K562 (cell line): ENCODE measurements around the gene IGIP.

Experiments
- CREB3L1 ChIP-seq: fragments of 450-650 bp; IDR thresholded peaks from 2 replicates; pipeline ENCODE4 v1.6.1; 2014; ENCODE audit warnings: low read depth, mild to moderate bottlenecking, moderate library complexity, borderline replicate concordance
- NFYB ChIP-seq: IDR thresholded peaks from 2 replicates; pipeline ENCODE4 v1.6.1; 2011; ENCODE audit warnings: mild to moderate bottlenecking, moderate library complexity; ENCODE audit not compliant: insufficient read length; ENCODE audit errors: extremely low read depth
- ZBTB26 ChIP-seq: fragments of 450-650 bp; formaldehyde crosslinking; IDR thresholded peaks from 2 replicates; pipeline ENCODE4 v1.4.0; 2022; ENCODE audit warnings: missing genetic modification characterization
- ZNF512 ChIP-seq: IDR thresholded peaks from 2 replicates; pipeline ENCODE4 v1.6.1; 2016; ENCODE audit warnings: missing genetic modification characterization, missing compliant biosample characterization

- TF ChIP-seq CREB3L1 (no peak), ZBTB26 (no peak), NFYB (no peak), ZNF512 (tag) (no peak)
Measured at GRCh38 chr5:140084541-140084940, 41.2 kb upstream of the IGIP start.
